ENCODE data around the gene DAAM2. TPM values are rescaled to one million over a fixed set of nuclear protein-coding genes. Genes with fewer than 3 reads are reported as not detected.

The DAAM2 gene
- total RNA-seq, 1 experiment from 2014 or later: not detected

DNA sequence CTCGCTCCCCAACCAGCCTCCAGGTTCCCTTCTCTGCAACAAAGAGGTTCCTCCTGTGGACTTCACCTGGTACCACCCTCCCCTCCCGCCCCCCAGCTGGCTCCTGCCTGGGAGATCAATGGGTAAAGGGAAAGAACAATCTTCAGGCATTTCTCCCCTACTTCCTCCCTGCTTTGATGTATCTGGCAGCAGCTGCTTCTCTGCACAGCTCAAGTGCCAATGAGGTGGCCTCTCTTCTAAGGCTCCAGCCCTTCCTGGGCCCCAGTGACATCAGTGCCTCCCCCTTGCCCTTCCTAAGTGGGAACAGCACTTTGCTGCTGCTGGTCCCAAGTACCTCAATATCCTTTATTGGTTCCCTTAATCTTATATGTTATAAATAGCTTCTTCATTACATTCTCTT lies 118.6 kb downstream of the DAAM2 start:
- Mint-ChIP-seq H3K27me3 (ENCODE audit: insufficient read depth, unreplicated experiment) (no peaks in the 10 kb centered on the region), H3K9me3 (ENCODE audit: unreplicated experiment) (no peaks in the 10 kb centered on the region), H3K4me3 (ENCODE audit: unreplicated experiment) (no peak overlapping the region), H3K36me3 (ENCODE audit: insufficient read depth, unreplicated experiment) (peaks cover 43% of the 10 kb centered on the region), H3K4me1 (ENCODE audit: low read depth, unreplicated experiment) (no peaks in the 10 kb centered on the region), H3K27ac (ENCODE audit: unreplicated experiment) (no peak overlapping the region)
- H3K36me3 ChIP-seq (ENCODE audit: control insufficient read depth, insufficient read depth, low read length): peaks cover 12% of the 10 kb centered on the region
- intact Hi-C loops (cut with micrococcal nuclease; ENCODE audit: unreplicated experiment): no loop called here
- TF ChIP-seq, protein P1, sequence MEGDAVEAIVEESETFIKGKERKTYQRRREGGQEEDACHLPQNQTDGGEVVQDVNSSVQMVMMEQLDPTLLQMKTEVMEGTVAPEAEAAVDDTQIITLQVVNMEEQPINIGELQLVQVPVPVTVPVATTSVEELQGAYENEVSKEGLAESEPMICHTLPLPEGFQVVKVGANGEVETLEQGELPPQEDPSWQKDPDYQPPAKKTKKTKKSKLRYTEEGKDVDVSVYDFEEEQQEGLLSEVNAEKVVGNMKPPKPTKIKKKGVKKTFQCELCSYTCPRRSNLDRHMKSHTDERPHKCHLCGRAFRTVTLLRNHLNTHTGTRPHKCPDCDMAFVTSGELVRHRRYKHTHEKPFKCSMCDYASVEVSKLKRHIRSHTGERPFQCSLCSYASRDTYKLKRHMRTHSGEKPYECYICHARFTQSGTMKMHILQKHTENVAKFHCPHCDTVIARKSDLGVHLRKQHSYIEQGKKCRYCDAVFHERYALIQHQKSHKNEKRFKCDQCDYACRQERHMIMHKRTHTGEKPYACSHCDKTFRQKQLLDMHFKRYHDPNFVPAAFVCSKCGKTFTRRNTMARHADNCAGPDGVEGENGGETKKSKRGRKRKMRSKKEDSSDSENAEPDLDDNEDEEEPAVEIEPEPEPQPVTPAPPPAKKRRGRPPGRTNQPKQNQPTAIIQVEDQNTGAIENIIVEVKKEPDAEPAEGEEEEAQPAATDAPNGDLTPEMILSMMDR (IDR thresholded peaks at IDR 0.05; ENCODE audit: insufficient read depth in 1 of 2, low read depth in 1 of 2, low read length in 1 of 2, severe bottlenecking in 1 of 2, unreplicated experiment in 1 of 2): no peak
- no peaks in the 10 kb centered on the region for H3K27me3 ChIP-seq (replicated peaks; ENCODE audit: control insufficient read depth, insufficient read depth, low read length)
- H3K4me1 ChIP-seq: peaks cover under 1% of the 10 kb centered on the region; the same call in 1 of the 2 replicates
- DNase-seq: no peak
- BruUV-seq (replicated peaks): no TSS peak
- H3K4me3 ChIP-seq (ENCODE audit: low read depth, low read length): no peak overlapping the region
- ChIA-PET CTCF (no interaction called here), POLR2A (no interaction called here)
- peaks cover 3% of the 10 kb centered on the region; the same call in 1 of the 2 replicates for H3K9me3 ChIP-seq

DNA sequence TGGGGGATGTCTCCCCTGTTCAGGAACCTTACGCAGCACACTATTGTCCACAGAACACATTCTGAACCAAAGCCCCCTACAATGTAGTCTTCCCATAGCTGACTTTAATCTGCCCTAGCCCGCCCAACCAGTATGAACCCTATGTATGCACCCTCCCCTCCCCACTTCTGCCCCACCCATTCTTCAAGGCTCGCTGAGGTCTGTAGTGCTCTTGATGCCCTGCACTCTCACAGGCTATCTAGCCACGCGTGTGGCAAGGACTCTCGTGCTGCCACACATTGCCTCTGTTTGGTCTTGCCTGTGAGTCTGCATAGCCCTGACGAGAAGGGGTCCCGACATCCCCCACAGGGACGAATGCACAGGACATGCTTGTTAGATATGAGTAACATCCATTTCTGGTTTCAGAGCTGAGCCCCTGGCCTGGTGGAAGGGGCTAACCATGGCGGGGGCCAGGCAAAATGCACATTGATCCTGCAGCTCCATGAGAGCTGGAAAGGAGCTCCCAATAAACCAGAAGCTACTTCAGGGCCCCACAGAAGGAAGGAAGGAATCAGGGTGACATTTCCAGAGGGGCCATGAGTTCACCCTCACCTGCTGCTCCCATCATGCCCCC lies 119.4 kb downstream of the DAAM2 start:
- intact Hi-C loops (cut with micrococcal nuclease; ENCODE audit: unreplicated experiment): no loop called here
- DNase-seq: no peak
- no peak overlapping the region for H3K4me3 Mint-ChIP-seq (ENCODE audit: unreplicated experiment)
- peaks cover 9% of the 10 kb centered on the region for H3K4me1 ChIP-seq
- no peaks in the 10 kb centered on the region for H3K9me3 Mint-ChIP-seq (ENCODE audit: unreplicated experiment)
- peaks cover 44% of the 10 kb centered on the region for H3K36me3 Mint-ChIP-seq (ENCODE audit: insufficient read depth, unreplicated experiment)
- peaks cover 4% of the 10 kb centered on the region for H3K4me1 Mint-ChIP-seq (ENCODE audit: low read depth, unreplicated experiment)
- no peak overlapping the region for H3K4me3 ChIP-seq (ENCODE audit: low read depth, low read length)
- no peaks in the 10 kb centered on the region for H3K27me3 ChIP-seq (replicated peaks; ENCODE audit: control insufficient read depth, insufficient read depth, low read length)
- H3K36me3 ChIP-seq (ENCODE audit: control insufficient read depth, insufficient read depth, low read length): peaks cover 14% of the 10 kb centered on the region
- BruUV-seq (replicated peaks): no TSS peak
- H3K9me3 ChIP-seq: peaks cover 11% of the 10 kb centered on the region
- CTCF ChIA-PET: no interaction called here
- TF ChIP-seq, protein P1 (IDR thresholded peaks at IDR 0.05; ENCODE audit: insufficient read depth in 1 of 2, low read depth in 1 of 2, low read length in 1 of 2, severe bottlenecking in 1 of 2, unreplicated experiment in 1 of 2): no peak
- H3K27ac Mint-ChIP-seq (ENCODE audit: unreplicated experiment): no peak overlapping the region
- POLR2A ChIA-PET: no interaction called here
- no peaks in the 10 kb centered on the region for H3K27me3 Mint-ChIP-seq (ENCODE audit: insufficient read depth, unreplicated experiment)

GRCh38 chr6:39912446-39912845 lies 120.3 kb downstream of the DAAM2 start:
- Mint-ChIP-seq H3K9me3 (ENCODE audit: unreplicated experiment) (no peaks in the 10 kb centered on the region), H3K4me1 (ENCODE audit: low read depth, unreplicated experiment) (peaks cover 12% of the 10 kb centered on the region), H3K36me3 (ENCODE audit: insufficient read depth, unreplicated experiment) (peaks cover 52% of the 10 kb centered on the region), H3K27ac (ENCODE audit: unreplicated experiment) (no peak overlapping the region), H3K4me3 (ENCODE audit: unreplicated experiment) (no peak overlapping the region), H3K27me3 (ENCODE audit: insufficient read depth, unreplicated experiment) (no peaks in the 10 kb centered on the region)
- H3K9me3 ChIP-seq: peaks cover 20% of the 10 kb centered on the region
- peaks cover 17% of the 10 kb centered on the region for H3K4me1 ChIP-seq
- ChIA-PET POLR2A (no interaction called here), CTCF (no interaction called here)
- H3K27me3 ChIP-seq (replicated peaks; ENCODE audit: control insufficient read depth, insufficient read depth, low read length): no peaks in the 10 kb centered on the region
- peaks cover 14% of the 10 kb centered on the region for H3K36me3 ChIP-seq (ENCODE audit: control insufficient read depth, insufficient read depth, low read length)
- no peak overlapping the region for H3K4me3 ChIP-seq (ENCODE audit: low read depth, low read length)
- BruUV-seq (replicated peaks): no TSS peak
- no peak for DNase-seq
- intact Hi-C loops (cut with micrococcal nuclease; ENCODE audit: unreplicated experiment): no loop called here
- TF ChIP-seq, protein P1 (IDR thresholded peaks at IDR 0.05; ENCODE audit: insufficient read depth in 1 of 2, low read depth in 1 of 2, low read length in 1 of 2, severe bottlenecking in 1 of 2, unreplicated experiment in 1 of 2): no peak

Measured in Caco-2 (cell line).